Prostate gland (tissue), 2 donors: Measurements from ENCODE around the gene ZNF77. TPM values are rescaled to one million over a fixed set of nuclear protein-coding genes. Genes with fewer than 3 reads are reported as not detected.

ENCODE experiments used
- DNase-seq: peaks from one replicate; pipeline ENCODE4 v3.0.0-alpha.2; 2019; ENCODE audit warnings: low spot score
- H3K27ac ChIP-seq, 2 donors: fragments of 200-600 bp; sonication (generic); 2 replicates each; pipeline ENCODE4 v1.5.1; 2017 to 2019
- H3K27me3 ChIP-seq: fragments of 200-600 bp; sonication (generic); replicated peaks from 2 replicates; pipeline ENCODE4 v1.5.1; 2019; ENCODE audit not compliant: insufficient read depth
- H3K36me3 ChIP-seq, 2 donors: fragments of 200-600 bp; sonication (generic); 1 replicate in 1 of 2; 2 replicates in 1 of 2; pipeline versions ENCODE4 v1.5.1 to v1.8.1; 2017 to 2019
- H3K4me1 ChIP-seq: fragments of 200-600 bp; sonication (generic); replicated peaks from 2 replicates; pipeline ENCODE4 v1.5.1; 2019
- H3K4me3 ChIP-seq, 2 donors: fragments of 200-600 bp; sonication (generic); 2 replicates each; pipeline ENCODE4 v1.5.1; 2017 to 2019
- H3K9me3 ChIP-seq: fragments of 200-600 bp; sonication (generic); 2 replicates; pipeline ENCODE4 v1.5.1; 2017
- CTCF ChIP-seq, 4 experiments: fragments of 200-600 bp in 2 of 4; fragments of 450-650 bp in 2 of 4; sonication (generic) in 2 of 4; IDR thresholded peaks; 1 replicate in 3 of 4; 2 replicates in 1 of 4; pipeline ENCODE4 v1.5.1; 2016 to 2019; ENCODE audit warnings: antibody characterized with exemption in 4 of 4, mild to moderate bottlenecking in 2 of 4, moderate library complexity in 2 of 4
- POLR2A ChIP-seq: fragments of 450-650 bp; IDR thresholded peaks from one replicate; pipeline ENCODE4 v1.6.1; 2016; ENCODE audit warnings: antibody characterized with exemption, mild to moderate bottlenecking
- POLR2AphosphoS5 ChIP-seq: sonication (generic); formaldehyde crosslinking; IDR thresholded peaks from one replicate; pipeline ENCODE4 v1.6.1; 2017; ENCODE audit warnings: antibody characterized with exemption
- WGBS: methylation state at CpG from one replicate; pipeline ENCODE4 v1.1.5; 2018; 5-methylcytosine and 5-hydroxymethylcytosine counted together
- intact Hi-C: fragments of 100-400 bp; cut with DNase I; formaldehyde crosslinking; loops from one replicate; pipeline ENCODE4 v1.14.2; 2022
- total RNA-seq, 2 donors: library from RNA; depleted of rRNA; stranded (reverse); fragments of >200 nt; gene quantifications; one replicate each; pipeline ENCODE4 v1.1.0, GENCODE V29; 2016

Gene ZNF77
- total RNA-seq, 2 donors from 2014 or later: 2.8 to 6.6 TPM

- H3K4me1 ChIP-seq: no peaks in the 10 kb centered on the region
- no peak for TF ChIP-seq POLR2A
- peak; percentile 89 for TF ChIP-seq POLR2AphosphoS5
- H3K27me3 ChIP-seq: no peaks in the 10 kb centered on the region
- H3K4me3 ChIP-seq: no peak overlapping the region
- 4% methylated on average over 10 of the region's 10 CpGs for WGBS
- peak; percentile 92 for DNase-seq
- intact Hi-C loops: loop anchor here (5.0 kb wide), 1 partner anchor 49 kb away; no protein-coding TSS in a partner anchor
- no peaks in the 10 kb centered on the region for H3K36me3 ChIP-seq
- no peaks in the 10 kb centered on the region for H3K9me3 ChIP-seq
- H3K27ac ChIP-seq: peak overlapping the region; percentile 47 to 76
These were observed 38.2 kb upstream of the ZNF77 start for GRCh38 chr19:2982983-2983350.

- intact Hi-C loops: loop anchor here (5.0 kb wide), 1 partner anchor 50 kb away; no protein-coding TSS in a partner anchor
- H3K36me3 ChIP-seq: no peaks in the 10 kb centered on the region
- H3K4me1 ChIP-seq: no peaks in the 10 kb centered on the region
- H3K9me3 ChIP-seq: no peaks in the 10 kb centered on the region
- no peaks in the 10 kb centered on the region for H3K27me3 ChIP-seq
- H3K27ac ChIP-seq: peak overlapping the region; percentile 47 to 76
- 15% methylated on average over 8 of the region's 8 CpGs for WGBS
- DNase-seq: no peak
- TF ChIP-seq CTCF (IDR thresholded peaks at IDR 0.05) (no peak), POLR2AphosphoS5 (no peak), POLR2A (no peak)
- H3K4me3 ChIP-seq: no peak overlapping the region
These were observed 37.8 kb upstream of the ZNF77 start for GRCh38 chr19:2982561-2982960.

- H3K4me1 ChIP-seq: peaks cover under 1% of the 10 kb centered on the region
- no peak overlapping the region for H3K27ac ChIP-seq
- H3K4me3 ChIP-seq: no peak overlapping the region
- H3K27me3 ChIP-seq: no peaks in the 10 kb centered on the region
- H3K36me3 ChIP-seq: no peaks in the 10 kb centered on the region
- H3K9me3 ChIP-seq: no peaks in the 10 kb centered on the region
- intact Hi-C loops: loop anchor here (5.0 kb wide), 1 partner anchor 50 kb away; no protein-coding TSS in a partner anchor
- 80% methylated on average over 5 of the region's 5 CpGs for WGBS
- no peak for DNase-seq
- no peak for TF ChIP-seq POLR2A
These were observed 37.1 kb upstream of the ZNF77 start for GRCh38 chr19:2981898-2982297.

GRCh38 chr19:2978772-2979171 lies 34.0 kb upstream of the ZNF77 start:
- Histone ChIP-seq H3K9me3 (no peaks in the 10 kb centered on the region), H3K27me3 (no peaks in the 10 kb centered on the region), H3K36me3 (no peaks in the 10 kb centered on the region), H3K4me1 (peaks cover 8% of the 10 kb centered on the region), H3K27ac (no peak overlapping the region), H3K4me3 (no peak overlapping the region)
- no peak for DNase-seq
- 63% methylated on average over 9 of the region's 9 CpGs for WGBS
- intact Hi-C loops: loop anchor here (5.0 kb wide), 1 partner anchor 84 kb away; the partner anchor contains the start of gene TLE5
- TF ChIP-seq CTCF (IDR thresholded peaks at IDR 0.05): no peak

GRCh38 chr19:2978166-2978767 lies 33.5 kb upstream of the ZNF77 start:
- Histone ChIP-seq H3K27me3 (no peaks in the 10 kb centered on the region), H3K9me3 (no peaks in the 10 kb centered on the region), H3K36me3 (no peaks in the 10 kb centered on the region), H3K4me3 (no peak overlapping the region), H3K27ac (peak overlapping the region in 1 of 2 donors; percentile 7), H3K4me1 (peaks cover 8% of the 10 kb centered on the region)
- no peak for TF ChIP-seq POLR2AphosphoS5
- no peak for TF ChIP-seq CTCF (IDR thresholded peaks at IDR 0.05)
- no peak for TF ChIP-seq POLR2A
- WGBS: 68% methylated on average over 11 of the region's 11 CpGs
- intact Hi-C loops: loop anchor here (5.0 kb wide), 1 partner anchor 84 kb away; the partner anchor contains the start of gene TLE5
- no peak for DNase-seq

GRCh38 chr19:2977746-2978138 lies 33.0 kb upstream of the ZNF77 start:
- H3K27me3 ChIP-seq: no peaks in the 10 kb centered on the region
- WGBS: 55% methylated on average over 10 of the region's 10 CpGs
- H3K9me3 ChIP-seq: no peaks in the 10 kb centered on the region
- TF ChIP-seq POLR2A (no peak), POLR2AphosphoS5 (no peak), CTCF (IDR thresholded peaks at IDR 0.05) (no peak)
- intact Hi-C loops: loop anchor here (5.0 kb wide), 1 partner anchor 85 kb away; the partner anchor contains the start of gene TLE5
- peak overlapping the region; percentile 29 to 35 for H3K4me3 ChIP-seq
- H3K36me3 ChIP-seq: no peaks in the 10 kb centered on the region
- H3K27ac ChIP-seq: peak overlapping the region in 1 of 2 donors; percentile 7
- no peak for DNase-seq
- H3K4me1 ChIP-seq: peaks cover 8% of the 10 kb centered on the region
